HepG2 (cell line): Measurements from ENCODE around the gene JAZF1. TPM values are rescaled to one million over a fixed set of nuclear protein-coding genes. Genes with fewer than 3 reads are reported as not detected.

Experiments
- ATAC-seq: fragments of 200-7000 bp; cut with Tn5 transposase; 3 replicates; pipeline ENCODE4 v1.9.1; 2020; ENCODE audit warnings: mild to moderate bottlenecking, moderate library complexity
- BruUV-seq: library from RNA; stranded (reverse); fragments of 400-500 nt; replicated peaks from 2 replicates; lab custom pipeline; 2021; lab: Mats Ljungman, UMichigan
- CTCF ChIA-PET: fragments of 300-600 bp; formaldehyde crosslinking; extraction: SDS; loops from one replicate; lab custom pipeline; 2021; ENCODE audit warnings: low total read pairs, inconsistent platforms, low intra/inter-chr PET ratio; lab: Yijun Ruan, JAX
- POLR2A ChIA-PET: fragments of 350-600 bp; sonication (Branson Sonifier 250); formaldehyde crosslinking; loops from one replicate; lab custom pipeline; 2020; ENCODE audit warnings: antibody characterized with exemption, inconsistent platforms; lab: Yijun Ruan, JAX
- DNase-seq: peaks from one replicate; pipeline ENCODE4 v3.0.0-alpha.2; 2015; ENCODE audit warnings: low spot score
- FAIRE-seq: peaks from 3 replicates; lab custom pipeline; 2011; peaks lifted over from hg19 to GRCh38; lab: Jason Lieb, UNC
- H2AFZ ChIP-seq: one replicate; pipeline ENCODE4 v1.6.1; 2011; ENCODE audit warnings: low read length, inconsistent platforms
- H3K27ac ChIP-seq: fragments of 300-600 bp; 3 replicates; pipeline ENCODE4 v1.8.0; 2011; ENCODE audit warnings: mixed run types, mild to moderate bottlenecking, mixed read lengths, low read length, inconsistent platforms; ENCODE audit not compliant: insufficient read depth; ENCODE audit errors: extremely low read length
- H3K27me3 ChIP-seq, 2 experiments: fragments of 200-600 bp in 1 of 2; 2 replicates in 1 of 2; 3 replicates in 1 of 2; pipeline versions ENCODE4 v1.6.0 to v1.8.0; 2011; ENCODE audit warnings: low read length in 2 of 2, mild to moderate bottlenecking in 2 of 2, moderate library complexity in 2 of 2, inconsistent platforms in 1 of 2; ENCODE audit not compliant: insufficient read depth in 2 of 2, control insufficient read depth in 1 of 2
- H3K36me3 ChIP-seq, 2 experiments: fragments of 200-600 bp in 1 of 2; replicated peaks in 1 of 2; 2 replicates in 1 of 2; 3 replicates in 1 of 2; pipeline versions ENCODE4 v1.5.1 to v1.8.0; 2011; ENCODE audit warnings: low read length in 2 of 2, inconsistent platforms in 1 of 2; ENCODE audit not compliant: insufficient read depth in 2 of 2, control insufficient read depth in 1 of 2
- H3K4me1 ChIP-seq: 2 replicates; pipeline ENCODE4 v1.5.1; 2012; ENCODE audit warnings: low read length, inconsistent platforms; ENCODE audit not compliant: insufficient read depth
- H3K4me2 ChIP-seq: 2 replicates; pipeline ENCODE4 v1.6.0; 2011; ENCODE audit warnings: low read depth, low read length, inconsistent platforms
- H3K4me3 ChIP-seq, 3 experiments: fragments of 200-600 bp in 1 of 3; sonication (generic), shearing (Covaris generic) in 1 of 3; replicated peaks in 1 of 3; 2 replicates each; pipeline ENCODE4 v1.5.1; 2011 to 2016; ENCODE audit warnings: low read length in 3 of 3, inconsistent platforms in 2 of 3, low read depth in 2 of 3, mild to moderate bottlenecking in 2 of 3, control low read depth in 1 of 3, mixed read lengths in 1 of 3; ENCODE audit not compliant: insufficient read depth in 1 of 3
- H3K79me2 ChIP-seq: one replicate; pipeline ENCODE4 v1.6.1; 2011; ENCODE audit warnings: low read length, inconsistent platforms; ENCODE audit not compliant: insufficient read depth
- H3K9ac ChIP-seq: 2 replicates; pipeline ENCODE4 v1.6.0; 2011; ENCODE audit warnings: mild to moderate bottlenecking, low read depth, low read length, inconsistent platforms; ENCODE audit not compliant: insufficient read depth
- H3K9me3 ChIP-seq: 2 replicates; pipeline ENCODE4 v1.5.1; 2012; ENCODE audit warnings: mild to moderate bottlenecking, low read length
- H4K20me1 ChIP-seq: 2 replicates; pipeline ENCODE4 v1.6.0; 2011; ENCODE audit warnings: inconsistent platforms, mild to moderate bottlenecking, low read length, moderate library complexity; ENCODE audit not compliant: insufficient read depth
- CREB3 ChIP-seq: sonication (generic); formaldehyde crosslinking; IDR thresholded peaks from 2 replicates; pipeline ENCODE4 v1.5.0; 2020; ENCODE audit warnings: missing genetic modification reagents
- HDAC6 ChIP-seq: fragments of 200-600 bp; sonication (generic); IDR thresholded peaks from 2 replicates; pipeline ENCODE4 v1.7.0; 2017; ENCODE audit warnings: mild to moderate bottlenecking, antibody characterized with exemption, low read length, low read depth
- HES4 ChIP-seq: sonication (generic); formaldehyde crosslinking; IDR thresholded peaks from 2 replicates; pipeline ENCODE4 v1.9.0; 2021; ENCODE audit warnings: mild to moderate bottlenecking, missing genetic modification reagents, borderline replicate concordance
- HOMEZ ChIP-seq: IDR thresholded peaks from 2 replicates; pipeline ENCODE4 v1.6.1; 2016; ENCODE audit warnings: low read depth
- KLF15 ChIP-seq: sonication (generic); formaldehyde crosslinking; IDR thresholded peaks from 2 replicates; pipeline ENCODE4 v1.8.1; 2023; ENCODE audit warnings: borderline replicate concordance, mild to moderate bottlenecking, inconsistent platforms, missing genetic modification reagents, mixed read lengths
- RARA ChIP-seq: IDR thresholded peaks from 2 replicates; pipeline ENCODE4 v1.6.1; 2016; ENCODE audit warnings: missing genetic modification reagents, missing compliant biosample characterization
- RARG ChIP-seq: sonication (generic); formaldehyde crosslinking; IDR thresholded peaks from 2 replicates; pipeline ENCODE4 v1.4.0; 2020; ENCODE audit warnings: low read depth, mild to moderate bottlenecking, missing genetic modification reagents
- SIN3B ChIP-seq: fragments of 150-350 bp; IDR thresholded peaks from 2 replicates; pipeline ENCODE4 v1.6.1; 2014; ENCODE audit warnings: low read length
- SMAD9 ChIP-seq: sonication (generic); formaldehyde crosslinking; IDR thresholded peaks from 2 replicates; pipeline ENCODE4 v1.5.1; 2020; ENCODE audit warnings: mild to moderate bottlenecking, missing genetic modification reagents
- TCF7L2 ChIP-seq: IDR thresholded peaks from 2 replicates; pipeline ENCODE4 v1.6.1; 2011; ENCODE audit warnings: mild to moderate bottlenecking, low read depth, low read length, moderate library complexity
- ZNF142 ChIP-seq: sonication (generic); formaldehyde crosslinking; IDR thresholded peaks from 2 replicates; pipeline ENCODE4 v1.4.0; 2020; ENCODE audit warnings: missing genetic modification reagents
- ZNF143 ChIP-seq: sonication (generic); formaldehyde crosslinking; IDR thresholded peaks from 2 replicates; pipeline ENCODE4 v1.4.0; 2020; ENCODE audit warnings: missing genetic modification reagents
- ZNF335 ChIP-seq: sonication (generic); formaldehyde crosslinking; IDR thresholded peaks from 2 replicates; pipeline ENCODE4 v1.4.0; 2020; ENCODE audit warnings: missing genetic modification reagents
- ZNF567 ChIP-seq: sonication (generic); formaldehyde crosslinking; IDR thresholded peaks from 2 replicates; pipeline ENCODE4 v1.8.1; 2023; ENCODE audit warnings: mild to moderate bottlenecking, missing genetic modification reagents, borderline replicate concordance
- ZNF841 ChIP-seq: sonication (generic); formaldehyde crosslinking; IDR thresholded peaks from 2 replicates; pipeline ENCODE4 v1.8.1; 2023; ENCODE audit warnings: missing genetic modification reagents, borderline replicate concordance
- ZNF879 ChIP-seq: sonication (generic); formaldehyde crosslinking; IDR thresholded peaks from 2 replicates; pipeline ENCODE4 v1.8.1; 2023; ENCODE audit warnings: missing genetic modification reagents
- WGBS: methylation state at CpG from one replicate; pipeline ENCODE4 v1.1.6; 2017; ENCODE audit warnings: low lambda C conversion rate; 5-methylcytosine and 5-hydroxymethylcytosine counted together
- in situ Hi-C: cut with HindIII; loops from 2 replicates; pipeline ENCODE4 v1.10.0; 2017; ENCODE audit warnings: low pct_unique_long_range_greater_than_20kb; ENCODE audit not compliant: extremely low pct_ligation_motif_present
- intact Hi-C: fragments of 100-400 bp; cut with micrococcal nuclease; formaldehyde crosslinking; loops from one replicate; pipeline ENCODE4 v1.10.0; 2022; ENCODE audit not compliant: unreplicated experiment
- polyA plus RNA-seq, 8 experiments: library from polyadenylated mRNA; depleted of rRNA in 3 of 8; stranded (reverse) in 7 of 8; unstranded in 1 of 8; fragments of >200 nt; fragmentation: Illumina TruSeq in 4 of 8; extraction: Trizol in 4 of 8; gene quantifications; 2 replicates each; pipeline versions ENCODE4 v1.2.1 to v1.2.3, GENCODE V29; 2011 to 2016; ENCODE audit warnings: low read depth in 4 of 8, missing spikeins in 1 of 8, mixed read lengths in 1 of 8; ENCODE audit not compliant: insufficient read depth in 1 of 8
- total RNA-seq, 5 experiments: library from RNA; depleted of rRNA; stranded (reverse); fragments of >200 nt; fragmentation: Illumina TruSeq; extraction: Trizol; gene quantifications; 2 replicates each; pipeline ENCODE4 v1.2.3, GENCODE V29; 2016; ENCODE audit warnings: low read depth in 1 of 5

The JAZF1 gene
- total and polyA plus RNA-seq, 2 of the 13 experiments (the other 11 are each of a cell fraction or from before 2014, with no cell fraction given) = not detected

GRCh38 chr7:28165961-28166955 lies 14.3 kb downstream of the JAZF1 start:
- peaks cover 1 to 9% of the 10 kb centered on the region in 2 experiments; a peak in 4 of 5 replicates for H3K27me3 ChIP-seq
- H3K79me2 ChIP-seq = no peaks in the 10 kb centered on the region
- ChIA-PET POLR2A (no interaction called here), CTCF (no interaction called here)
- intact Hi-C loops (no loop called here), in situ Hi-C loops (no loop called here)
- no peak overlapping the region for H3K9ac ChIP-seq
- H2AFZ ChIP-seq = no peak overlapping the region
- H3K27ac ChIP-seq = no peak overlapping the region
- no peak overlapping the region for H3K4me3 ChIP-seq
- FAIRE-seq (no peak), DNase-seq (no peak), ATAC-seq (no peak)
- H3K4me2 ChIP-seq = no peak overlapping the region
- 6% methylated on average over 4 of the region's 4 CpGs for WGBS
- BruUV-seq = no TSS peak
- no peaks in the 10 kb centered on the region for H3K9me3 ChIP-seq
- H3K4me1 ChIP-seq = no peaks in the 10 kb centered on the region
- no peaks in the 10 kb centered on the region for H3K36me3 ChIP-seq
- H4K20me1 ChIP-seq = 0 out of 2 replicates have a peak, but pooled peaks cover 3% of the 10 kb centered on the region
- no peak for TF ChIP-seq SIN3B
- TF ChIP-seq HOMEZ = no peak
- no peak for TF ChIP-seq RARG (CRISPR knock-in tag)
- no peak for TF ChIP-seq SMAD9 (CRISPR knock-in tag)
- no peak for TF ChIP-seq HES4 (CRISPR knock-in tag)
- no peak for TF ChIP-seq ZNF879 (CRISPR knock-in tag)
- no peak for TF ChIP-seq ZNF335 (CRISPR knock-in tag)
- no peak for TF ChIP-seq KLF15 (CRISPR knock-in tag)
- no peak for TF ChIP-seq ZNF142
- no peak for TF ChIP-seq TCF7L2
- TF ChIP-seq HDAC6 = no peak
- no peak for TF ChIP-seq RARA (CRISPR knock-in tag)
- no peak for TF ChIP-seq ZNF143 (CRISPR knock-in tag)
- TF ChIP-seq ZNF841 (CRISPR knock-in tag) = no peak
- no peak for TF ChIP-seq CREB3
- TF ChIP-seq ZNF567 = no peak
